Stimulated activated CD4-positive, alpha-beta T cell treated with anti-CD3 and anti-CD28 coated beads, Interleukin-12 subunit alpha, Interleukin-12 subunit beta, amount 100 ng/mL, for 24 hours (primary cell): ENCODE measurements around the gene KCNMA1.
"Not testable (repeated sequence)": the region's sequence is repeated elsewhere in the genome, so short reads cannot be mapped to it uniquely, and the experiment has no call there.

Experiments used
- DNase-seq, 2 experiments: peaks; one replicate each; pipeline ENCODE4 v3.0.0-alpha.2; 2020; ENCODE audit warnings: low read depth in 2 of 2

The KCNMA1 gene

GRCh38 chr10:77637532-77638320, at the start of gene KCNMA1:
KCNMA1 (minus strand) TSS chr10:77637808.
- DNase-seq, result no peak

- no peak for DNase-seq
These were observed 49.2 kb upstream of the KCNMA1 start for GRCh38 chr10:77686650-77687417.

DNA sequence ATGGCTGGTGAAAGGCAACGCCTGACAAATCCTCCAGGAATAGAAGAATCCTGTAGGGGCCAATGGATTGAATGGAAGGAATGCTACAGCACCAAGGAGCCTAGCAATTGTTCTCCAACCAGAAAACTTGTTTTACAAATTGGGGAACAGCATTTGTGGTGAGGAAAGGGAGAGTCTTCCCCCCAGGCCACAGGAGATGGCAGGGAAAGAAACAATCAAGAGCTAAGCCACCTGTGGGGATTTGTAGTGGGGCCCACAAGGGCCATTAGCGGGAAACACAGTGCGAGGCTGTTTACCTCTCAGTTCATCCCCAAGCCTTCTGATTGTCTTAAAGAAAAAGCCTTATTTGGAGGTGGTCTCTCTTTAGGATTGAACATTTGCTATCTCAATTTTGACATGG, 48.5 kb upstream of the KCNMA1 start:
- no peak for DNase-seq

GRCh38 chr10:77685432-77685831, 47.8 kb upstream of the KCNMA1 start:
- no peak for DNase-seq

DNA sequence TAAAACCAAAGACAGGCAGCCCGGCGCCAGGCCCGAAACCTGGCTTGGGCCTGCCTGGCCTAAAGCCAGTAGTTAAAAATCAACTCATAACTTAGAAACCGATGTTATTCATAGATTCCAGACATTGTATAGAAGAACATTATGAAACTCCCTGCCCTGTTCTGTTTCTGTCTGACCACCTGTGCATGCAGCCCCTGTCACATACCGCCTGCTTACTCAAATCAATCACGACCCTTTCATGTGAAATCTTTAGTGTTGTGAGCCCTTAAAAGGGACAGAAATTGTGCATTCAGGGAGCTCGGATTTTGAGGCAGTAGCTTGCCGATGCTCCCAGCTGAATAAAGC, 45.5 kb upstream of the KCNMA1 start:
- not testable (repeated sequence) for DNase-seq

DNA sequence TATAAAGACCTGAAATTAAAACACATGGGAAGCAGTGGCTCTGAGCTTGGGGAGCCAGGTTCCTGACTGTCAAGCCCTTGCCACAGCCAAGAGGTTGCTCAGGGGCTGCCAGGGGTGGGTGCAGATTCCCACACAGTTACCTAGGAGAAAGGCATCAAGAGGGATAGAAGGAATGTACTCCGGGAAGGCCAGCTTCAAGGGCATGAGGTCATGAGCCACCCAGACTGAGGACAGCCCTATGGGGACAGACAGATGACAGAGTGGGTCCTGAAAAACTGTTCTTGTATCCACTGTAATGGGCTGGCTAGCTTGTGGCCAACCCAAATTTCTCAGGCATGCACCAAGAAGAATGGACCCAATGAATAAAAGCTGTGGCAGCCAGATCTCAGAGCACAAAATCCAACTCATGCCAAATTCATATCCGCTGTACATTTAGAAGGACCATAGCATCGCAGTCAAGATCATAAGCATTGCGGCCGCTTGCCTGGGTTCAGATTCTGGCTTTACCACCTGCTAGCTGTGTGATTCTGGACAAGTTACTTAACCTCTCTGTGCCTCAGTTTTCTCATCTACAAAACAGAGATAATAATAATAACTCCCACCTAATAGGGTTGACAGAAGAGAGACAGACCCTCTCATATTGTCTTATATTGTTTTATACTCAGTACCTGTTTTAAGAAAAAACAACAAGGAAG, 44.9 kb upstream of the KCNMA1 start:
- no peak for DNase-seq

GRCh38 chr10:77681839-77682238, 44.2 kb upstream of the KCNMA1 start:
- DNase-seq, result no peak

GRCh38 chr10:77680811-77681210, 43.2 kb upstream of the KCNMA1 start:
- DNase-seq, result no peak

GRCh38 chr10:77680065-77680464, 42.5 kb upstream of the KCNMA1 start:
- no peak for DNase-seq

DNA sequence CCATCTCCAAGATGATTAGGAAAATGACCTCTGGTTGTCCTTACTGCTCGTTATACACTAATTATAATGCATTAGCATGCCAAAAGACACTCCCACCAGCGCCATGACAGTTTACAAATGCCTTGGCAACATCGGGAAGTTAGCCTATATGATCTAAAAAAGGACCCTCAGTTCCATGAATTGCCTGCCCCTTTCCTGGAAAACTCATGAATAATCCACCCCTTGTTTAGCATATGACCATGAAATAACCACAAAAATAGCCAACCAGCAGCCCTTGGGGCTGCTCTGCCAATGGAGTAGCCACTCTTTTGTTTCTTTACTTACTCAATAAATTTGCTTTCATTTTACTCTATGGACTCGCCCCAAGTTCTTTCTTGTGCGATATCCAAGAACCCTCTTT, 41.6 kb upstream of the KCNMA1 start:
- no peak for DNase-seq

GRCh38 chr10:77678146-77678545, 40.5 kb upstream of the KCNMA1 start:
- DNase-seq, result no peak

DNA sequence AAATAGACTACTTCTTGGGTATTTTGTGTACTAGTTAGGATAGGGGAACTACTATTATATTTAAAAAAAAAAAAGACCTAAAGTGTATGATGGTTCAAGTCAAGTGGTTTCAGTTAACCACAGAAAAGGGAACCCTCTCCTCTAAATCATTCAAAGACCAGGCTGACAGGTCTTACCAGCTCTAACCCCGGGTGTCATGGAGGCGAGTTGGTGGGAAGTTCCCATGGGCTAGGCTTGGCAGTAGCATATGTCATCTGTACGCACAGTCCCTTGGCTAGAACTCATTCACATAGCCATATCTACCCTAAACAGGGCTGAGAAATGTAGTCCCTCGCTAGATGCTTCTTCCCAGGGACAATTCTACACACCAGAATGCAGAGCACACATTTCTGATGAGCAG, 37.7 kb upstream of the KCNMA1 start:
- DNase-seq, result no peak

- DNase-seq, result no peak
These were observed 36.0 kb upstream of the KCNMA1 start for GRCh38 chr10:77673515-77674140.

- DNase-seq, result no peak
These were observed 35.5 kb upstream of the KCNMA1 start for GRCh38 chr10:77673101-77673500.

DNA sequence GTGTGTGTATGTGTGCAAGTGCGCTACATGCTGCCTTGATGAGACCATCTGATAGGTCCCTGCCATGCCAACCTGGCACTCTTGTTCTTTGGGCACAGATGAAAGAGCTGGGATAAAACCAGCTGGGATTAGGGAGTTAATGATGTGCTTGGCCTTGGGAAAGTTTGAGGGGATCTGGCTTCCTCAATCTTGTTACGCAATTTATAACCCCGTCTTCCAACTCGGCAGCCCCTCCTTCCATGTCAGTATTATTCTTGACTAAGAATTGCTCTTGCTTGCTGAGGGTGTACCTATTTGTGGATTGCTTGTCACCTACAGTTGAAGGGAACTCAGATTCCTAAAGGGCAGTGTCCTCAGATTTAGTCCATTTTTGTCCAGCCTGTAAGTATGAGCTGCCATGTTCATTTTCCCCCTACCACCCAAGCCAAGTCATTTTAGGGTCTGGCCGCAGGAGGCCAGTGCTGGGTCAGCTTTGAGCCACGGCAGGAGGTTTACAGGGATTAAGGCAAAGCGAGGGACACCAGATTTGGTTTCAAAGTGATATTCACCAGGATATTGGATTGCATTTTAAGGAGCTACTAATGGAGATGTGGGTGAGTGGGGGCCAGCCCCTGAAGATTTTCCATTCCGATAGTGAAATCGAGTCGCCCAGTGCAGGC, 34.1 kb upstream of the KCNMA1 start:
- DNase-seq, result no peak

GRCh38 chr10:77670817-77671443, 33.3 kb upstream of the KCNMA1 start:
- DNase-seq, result no peak

DNA sequence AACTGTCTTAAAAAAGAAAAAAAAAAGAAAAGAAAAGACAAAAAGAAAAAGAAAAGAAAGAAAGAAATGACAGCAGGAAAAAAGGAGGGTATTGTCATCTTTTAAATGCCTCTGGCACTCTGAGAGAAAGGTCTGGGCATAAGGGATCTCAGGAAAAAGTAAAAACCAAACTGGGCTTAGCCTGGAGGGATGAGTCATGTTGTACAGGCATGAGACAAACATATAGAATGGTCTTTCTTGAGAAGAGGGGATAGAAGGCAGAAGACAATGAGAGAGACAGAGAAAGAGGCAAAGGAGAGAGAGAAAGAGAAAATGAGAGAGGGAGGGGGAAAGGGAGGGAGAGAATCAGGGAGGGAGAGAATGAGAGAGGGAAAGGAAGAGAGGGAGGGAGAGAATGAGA, 32.3 kb upstream of the KCNMA1 start:
- no peak for DNase-seq

DNA sequence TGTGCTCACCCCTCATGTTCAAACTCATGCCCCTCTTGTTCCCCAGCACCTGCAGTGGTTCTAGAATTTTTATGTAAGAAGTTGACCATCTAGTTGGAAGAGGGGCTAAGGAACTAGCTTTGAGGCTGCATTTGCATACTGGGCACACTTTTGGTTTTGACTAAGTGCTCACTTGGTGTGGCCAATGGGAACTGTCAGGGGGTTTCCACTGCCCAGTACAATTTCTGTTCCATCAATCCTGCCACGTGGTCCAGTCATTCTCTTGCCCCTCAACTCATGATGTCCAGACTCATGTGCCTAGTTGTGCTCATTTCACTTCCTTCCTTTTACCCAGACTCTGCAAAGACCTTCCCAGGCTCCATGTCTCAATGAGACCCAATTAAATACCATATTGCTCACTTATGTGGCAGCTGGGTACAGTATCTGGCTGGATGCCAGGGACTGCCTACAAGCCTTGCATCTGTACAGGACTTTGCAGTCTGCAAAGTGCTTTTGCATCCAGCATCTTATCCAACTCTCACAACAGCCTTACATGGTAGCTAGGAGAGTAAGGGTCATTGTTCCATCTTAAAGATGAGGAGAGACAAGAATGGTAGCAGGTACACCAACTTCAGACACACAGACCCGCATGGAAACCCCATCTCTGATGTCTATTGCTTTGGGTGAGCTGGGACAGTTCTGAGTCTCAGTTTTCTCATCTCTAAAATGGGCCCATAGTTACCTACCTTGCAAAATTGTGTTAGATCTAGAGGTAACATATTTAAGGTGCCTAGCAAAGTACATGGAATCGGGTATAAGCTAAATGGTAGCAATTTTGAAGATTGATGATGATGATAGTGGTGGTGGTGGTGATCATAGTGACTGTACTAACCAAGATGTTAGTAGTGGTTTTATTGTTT, 30.1 kb upstream of the KCNMA1 start:
- no peak for DNase-seq

DNA sequence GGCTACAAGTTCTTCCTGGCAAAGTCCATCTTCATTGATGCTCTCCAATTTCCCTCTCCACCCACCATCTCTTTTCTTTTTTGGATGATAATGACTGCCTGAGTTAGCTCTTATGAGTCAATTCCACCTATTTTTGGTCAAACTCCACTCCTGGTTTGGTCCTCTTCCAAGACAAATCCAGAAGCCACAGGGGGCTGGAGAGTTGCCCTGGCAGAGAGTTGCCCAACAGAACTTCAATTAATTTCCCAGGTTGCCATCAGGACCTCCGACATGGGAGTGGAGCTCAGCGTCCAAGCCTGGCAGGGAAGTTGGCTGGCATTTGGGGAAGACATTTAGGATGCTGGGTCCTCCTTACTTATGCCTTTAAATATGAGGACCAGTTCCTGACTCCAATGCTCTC, 29.2 kb upstream of the KCNMA1 start:
- DNase-seq, result no peak

DNA sequence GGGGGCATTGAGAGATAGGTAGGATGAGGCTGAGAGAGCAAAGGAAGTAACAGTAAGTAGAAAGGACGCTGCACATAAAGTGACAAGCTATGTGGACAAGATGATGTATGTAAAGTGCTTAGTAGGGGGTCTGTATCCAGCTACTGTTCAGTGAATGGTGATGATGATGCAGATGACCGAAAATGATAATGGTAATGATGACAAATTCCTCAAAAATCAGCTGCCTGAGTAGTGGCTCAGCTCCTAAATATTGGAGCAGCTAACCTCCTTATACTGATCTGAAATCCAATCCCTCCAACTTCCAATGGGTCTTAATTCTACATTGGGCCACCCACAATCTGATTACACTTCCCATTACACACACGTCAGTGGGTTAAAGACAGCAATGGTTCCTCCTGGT, 27.1 kb upstream of the KCNMA1 start:
- no peak for DNase-seq
